ENCODE measurements around the gene DAP. TPM values are rescaled to one million over a fixed set of nuclear protein-coding genes. Genes with fewer than 3 reads are reported as not detected.
"Not testable (repeated sequence)": the region's sequence is repeated elsewhere in the genome, so short reads cannot be mapped to it uniquely, and the experiment has no call there.

Gene DAP
- total RNA-seq, 1 experiment from 2014 or later: 106 TPM

DNA sequence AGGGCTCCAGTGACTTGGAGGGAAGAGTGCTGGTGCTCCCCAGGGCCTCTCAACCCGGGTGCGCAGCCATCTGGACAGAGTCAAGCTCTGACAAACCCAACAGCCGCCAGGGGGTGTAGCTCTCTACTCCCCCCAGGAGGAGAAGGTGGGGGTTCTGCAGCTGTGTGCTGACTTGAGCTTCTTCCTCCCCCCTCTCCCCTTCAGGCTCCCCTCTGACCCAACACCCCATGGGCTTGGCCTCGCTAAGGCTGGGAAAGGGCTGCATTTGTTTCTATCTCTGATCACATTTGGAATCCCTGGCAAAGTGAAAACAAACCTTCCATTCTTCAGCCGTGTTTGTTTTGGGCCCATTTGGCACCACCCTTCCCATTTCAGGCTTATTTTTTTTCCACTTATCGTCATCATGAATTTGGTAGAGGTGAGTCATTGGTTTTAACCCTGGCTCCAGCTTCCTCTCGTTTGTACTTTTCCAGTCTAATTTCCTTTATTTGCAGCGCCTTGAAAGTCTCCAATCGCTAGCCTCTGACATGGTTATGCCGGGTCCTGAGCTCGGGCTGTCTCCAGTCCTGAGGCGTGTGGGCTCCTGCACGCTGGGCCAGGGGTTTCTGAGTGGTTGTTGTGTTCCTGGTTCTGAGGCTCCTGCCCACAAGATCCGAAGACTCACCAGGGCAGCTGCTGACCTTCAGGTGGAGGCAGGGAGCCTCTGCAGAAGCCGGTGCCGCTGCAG is 36.1 kb downstream of the DAP start:
- peak overlapping the region; percentile 95 for H3K27ac ChIP-seq (ENCODE audit: low read length)
- peak; percentile 84 for ATAC-seq
- ChIA-PET CTCF (interaction anchor here (0.6 to 1.3 kb wide), 5 partner anchors 9 to 272 kb away, joined by 3 to 6 read pairs (median 4); no protein-coding TSS in a partner anchor), POLR2A (ENCODE audit: unreplicated experiment) (interaction anchor here (0.5 to 0.8 kb wide), 4 partner anchors 19 to 54 kb away, joined by 3 to 8 read pairs (median 5); partner anchors contain the start of gene DAP)
- intact Hi-C loops (cut with micrococcal nuclease): loop anchor here (1.0 to 2.0 kb wide), 2 partner anchors 20 to 36 kb away; partner anchors contain the start of gene DAP
- H3K4me3 ChIP-seq (ENCODE audit: low read length): peak overlapping the region; percentile 24
- peaks cover 66% of the 10 kb centered on the region for H3K4me1 ChIP-seq (ENCODE audit: insufficient read depth, low read length)
- H3K9ac ChIP-seq (ENCODE audit: low read length): peak overlapping the region; percentile 89
- H3K79me2 ChIP-seq (ENCODE audit: low read length): peaks cover 77% of the 10 kb centered on the region
- TSS peak; percentile 19 for BruUV-seq (replicated peaks)
- H2AFZ ChIP-seq (ENCODE audit: low read length): 0 out of 2 replicates have a peak overlapping the region, but pooled peaks have one; percentile 10
- peaks cover 21% of the 10 kb centered on the region for H3F3A ChIP-seq (ENCODE audit: low read length, unreplicated experiment)
- H3K27me3 ChIP-seq (ENCODE audit: low read length): no peaks in the 10 kb centered on the region
- no peaks in the 10 kb centered on the region for H4K20me1 ChIP-seq (ENCODE audit: low read length)
- H3K36me3 ChIP-seq (ENCODE audit: low read depth, low read length): peaks cover 65% of the 10 kb centered on the region
- H3K4me2 ChIP-seq (ENCODE audit: low read length): peak overlapping the region; percentile 67
- no peaks in the 10 kb centered on the region for H3K9me2 ChIP-seq (replicated peaks; ENCODE audit: low read length)
- DNase-seq: peak; percentile 100
- no peak for TF ChIP-seq EZH2phosphoT487 (IDR thresholded peaks at IDR 0.05; ENCODE audit: borderline replicate concordance, low read length)
- TF ChIP-seq, protein P1, sequence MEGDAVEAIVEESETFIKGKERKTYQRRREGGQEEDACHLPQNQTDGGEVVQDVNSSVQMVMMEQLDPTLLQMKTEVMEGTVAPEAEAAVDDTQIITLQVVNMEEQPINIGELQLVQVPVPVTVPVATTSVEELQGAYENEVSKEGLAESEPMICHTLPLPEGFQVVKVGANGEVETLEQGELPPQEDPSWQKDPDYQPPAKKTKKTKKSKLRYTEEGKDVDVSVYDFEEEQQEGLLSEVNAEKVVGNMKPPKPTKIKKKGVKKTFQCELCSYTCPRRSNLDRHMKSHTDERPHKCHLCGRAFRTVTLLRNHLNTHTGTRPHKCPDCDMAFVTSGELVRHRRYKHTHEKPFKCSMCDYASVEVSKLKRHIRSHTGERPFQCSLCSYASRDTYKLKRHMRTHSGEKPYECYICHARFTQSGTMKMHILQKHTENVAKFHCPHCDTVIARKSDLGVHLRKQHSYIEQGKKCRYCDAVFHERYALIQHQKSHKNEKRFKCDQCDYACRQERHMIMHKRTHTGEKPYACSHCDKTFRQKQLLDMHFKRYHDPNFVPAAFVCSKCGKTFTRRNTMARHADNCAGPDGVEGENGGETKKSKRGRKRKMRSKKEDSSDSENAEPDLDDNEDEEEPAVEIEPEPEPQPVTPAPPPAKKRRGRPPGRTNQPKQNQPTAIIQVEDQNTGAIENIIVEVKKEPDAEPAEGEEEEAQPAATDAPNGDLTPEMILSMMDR (conservative IDR thresholded peaks at IDR 0.05; ENCODE audit: low read depth, low read length): peak; percentile 88
- no peak for TF ChIP-seq EZH2 (IDR thresholded peaks at IDR 0.05; ENCODE audit: low read length, unreplicated experiment)
- H3K9me3 ChIP-seq (ENCODE audit: low read length): no peaks in the 10 kb centered on the region

DNA sequence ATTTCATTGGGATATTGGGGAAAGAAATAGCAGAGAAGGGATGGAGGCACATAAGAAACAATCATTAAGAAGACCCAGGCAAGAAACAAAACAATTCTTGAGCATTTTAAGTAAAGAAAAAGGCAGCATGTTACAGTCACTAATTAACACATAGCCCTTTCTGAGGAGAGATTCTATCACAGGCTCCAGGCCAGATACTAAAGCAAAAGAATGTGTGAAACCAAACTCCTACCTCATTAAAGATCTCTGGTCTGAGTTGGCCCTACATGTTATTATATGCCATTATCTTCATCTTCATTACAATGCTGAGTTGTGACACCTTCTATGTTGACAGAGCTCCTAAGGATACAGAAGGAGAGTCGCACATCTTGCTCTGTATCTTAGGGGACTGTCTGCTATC is 37.5 kb downstream of the DAP start:
- no TSS peak for BruUV-seq (replicated peaks)
- H4K20me1 ChIP-seq (ENCODE audit: low read length): no peaks in the 10 kb centered on the region

DNA sequence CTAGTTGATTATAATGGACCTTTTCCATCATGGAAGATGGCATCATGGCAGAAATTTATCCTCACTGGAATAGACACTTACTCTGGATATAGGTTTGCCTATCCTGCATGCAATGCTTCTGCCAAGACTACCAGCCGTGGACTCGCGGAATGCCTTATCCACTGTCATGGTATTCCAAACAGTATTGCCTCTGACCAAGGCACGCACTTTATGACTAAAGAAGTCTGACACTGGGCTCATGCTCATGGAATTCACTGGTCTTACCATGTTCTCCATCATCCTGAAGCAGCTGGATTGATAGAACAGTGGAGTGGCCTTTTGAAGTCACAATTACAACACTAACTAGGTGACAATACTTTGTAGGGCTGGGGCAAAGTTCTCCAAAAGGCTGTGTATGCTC is 40.3 kb downstream of the DAP start:
- H4K20me1 ChIP-seq (ENCODE audit: low read length); ATAC-seq; H3K9me2 ChIP-seq (replicated peaks; ENCODE audit: low read length); BruUV-seq (replicated peaks); H3K27me3 ChIP-seq (ENCODE audit: low read length); H3K9me3 ChIP-seq (ENCODE audit: low read length); DNase-seq; POLR2A ChIA-PET (ENCODE audit: unreplicated experiment); H2AFZ ChIP-seq (ENCODE audit: low read length); CTCF ChIA-PET: not testable (repeated sequence)
- 0 out of 2 replicates have a peak overlapping the region, but pooled peaks have one; percentile 3 for H3K4me2 ChIP-seq (ENCODE audit: low read length)
- H3K4me3 ChIP-seq (ENCODE audit: low read length): peak overlapping the region; percentile 2; the same call in 1 of the 2 replicates
- H3K36me3 ChIP-seq (ENCODE audit: low read depth, low read length): peaks cover 71% of the 10 kb centered on the region
- H3K4me1 ChIP-seq (ENCODE audit: insufficient read depth, low read length): peaks cover 64% of the 10 kb centered on the region
- peaks cover 73% of the 10 kb centered on the region for H3K79me2 ChIP-seq (ENCODE audit: low read length)
- peak overlapping the region; percentile 93 for H3K27ac ChIP-seq (ENCODE audit: low read length)
- intact Hi-C loops (cut with micrococcal nuclease): loop anchor here (1.0 kb wide), 1 partner anchor 15 kb away; no protein-coding TSS in a partner anchor
- peak overlapping the region; percentile 75 for H3K9ac ChIP-seq (ENCODE audit: low read length)
- H3F3A ChIP-seq (ENCODE audit: low read length, unreplicated experiment): peaks cover 11% of the 10 kb centered on the region

More for the DNA sequence above, 37.5 kb downstream of the DAP start:
- TF ChIP-seq, protein P1 (conservative IDR thresholded peaks at IDR 0.05; ENCODE audit: low read depth, low read length): no peak
- TF ChIP-seq EZH2phosphoT487 (IDR thresholded peaks at IDR 0.05; ENCODE audit: borderline replicate concordance, low read length): no peak
- no peak for TF ChIP-seq EZH2 (IDR thresholded peaks at IDR 0.05; ENCODE audit: low read length, unreplicated experiment)
- no peaks in the 10 kb centered on the region for H3K27me3 ChIP-seq (ENCODE audit: low read length)
- peak overlapping the region; percentile 89 for H3K9ac ChIP-seq (ENCODE audit: low read length)
- CTCF ChIA-PET: no interaction called here
- peaks cover 78% of the 10 kb centered on the region for H3K4me1 ChIP-seq (ENCODE audit: insufficient read depth, low read length)
- peaks cover 60% of the 10 kb centered on the region for H3K36me3 ChIP-seq (ENCODE audit: low read depth, low read length)
- H3K4me2 ChIP-seq (ENCODE audit: low read length): no peak overlapping the region
- no peak for DNase-seq
- peaks cover 21% of the 10 kb centered on the region for H3F3A ChIP-seq (ENCODE audit: low read length, unreplicated experiment)
- H2AFZ ChIP-seq (ENCODE audit: low read length): no peak overlapping the region
- H3K27ac ChIP-seq (ENCODE audit: low read length): peak overlapping the region; percentile 95
- H3K4me3 ChIP-seq (ENCODE audit: low read length): no peak overlapping the region
- POLR2A ChIA-PET (ENCODE audit: unreplicated experiment): no interaction called here
- intact Hi-C loops (cut with micrococcal nuclease): no loop called here
- H3K9me2 ChIP-seq (replicated peaks; ENCODE audit: low read length): no peaks in the 10 kb centered on the region
- no peak for ATAC-seq
- H3K9me3 ChIP-seq (ENCODE audit: low read length): no peaks in the 10 kb centered on the region
- peaks cover 70% of the 10 kb centered on the region for H3K79me2 ChIP-seq (ENCODE audit: low read length)

Measured in PC-3 (cell line).